ENCODE data around the gene ZNF644.

Gene ZNF644

DNA sequence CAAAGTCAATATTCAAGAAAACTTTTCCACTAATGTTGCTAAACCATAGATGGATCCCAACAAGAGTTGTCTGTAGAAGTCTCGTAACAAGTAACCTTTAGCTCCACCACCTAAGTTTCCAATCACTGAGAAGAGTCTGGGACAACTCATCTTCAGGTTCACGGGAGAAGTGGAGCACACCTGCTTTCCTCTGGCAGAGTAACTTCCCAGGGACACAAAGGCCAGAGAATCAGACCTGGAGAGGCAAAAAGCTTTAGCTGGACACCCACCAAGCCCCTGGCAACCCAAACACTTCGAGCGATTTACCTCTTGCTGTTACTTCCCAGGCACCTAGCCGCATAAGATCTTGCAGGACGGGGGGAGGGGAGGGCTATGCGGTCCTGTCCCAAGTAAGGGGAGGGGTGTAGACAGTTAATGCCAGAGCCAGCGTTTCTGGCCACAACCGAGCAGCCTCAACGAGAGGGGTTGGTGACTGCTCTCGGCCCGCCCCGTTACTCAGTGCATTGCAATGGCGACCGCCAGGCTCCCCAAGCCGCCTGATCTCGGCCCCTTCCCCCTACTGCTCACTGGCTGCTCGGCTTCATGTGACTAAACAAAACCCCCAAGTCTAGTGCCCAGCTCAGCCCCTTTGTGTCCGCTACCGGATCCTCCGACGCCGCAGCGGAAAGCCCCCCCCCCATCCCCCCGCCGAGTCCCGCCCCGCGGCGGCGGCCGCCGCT is 709 bp downstream of the ZNF644 start:
- peak; percentile 82 for DNase-seq

DNA sequence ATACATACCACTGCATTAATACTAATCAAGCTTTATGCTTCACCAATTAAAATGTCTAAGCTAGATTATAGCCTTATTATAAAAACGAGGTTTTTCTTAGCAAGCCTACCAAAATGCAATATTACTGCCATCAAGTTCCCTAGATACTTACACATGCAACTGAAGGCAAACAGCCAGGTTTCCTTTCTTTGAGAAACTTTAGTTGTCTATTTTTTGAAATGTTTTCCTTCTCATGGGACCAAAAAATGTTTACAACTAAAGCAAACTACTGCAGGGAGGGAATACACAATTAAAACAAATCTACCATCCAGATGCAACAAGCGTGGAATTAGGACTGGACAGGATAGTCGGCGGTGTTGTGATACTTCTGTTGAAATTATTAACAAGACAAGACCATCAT is 1.3 kb downstream of the ZNF644 start:
- DNase-seq, result no peak

DNA sequence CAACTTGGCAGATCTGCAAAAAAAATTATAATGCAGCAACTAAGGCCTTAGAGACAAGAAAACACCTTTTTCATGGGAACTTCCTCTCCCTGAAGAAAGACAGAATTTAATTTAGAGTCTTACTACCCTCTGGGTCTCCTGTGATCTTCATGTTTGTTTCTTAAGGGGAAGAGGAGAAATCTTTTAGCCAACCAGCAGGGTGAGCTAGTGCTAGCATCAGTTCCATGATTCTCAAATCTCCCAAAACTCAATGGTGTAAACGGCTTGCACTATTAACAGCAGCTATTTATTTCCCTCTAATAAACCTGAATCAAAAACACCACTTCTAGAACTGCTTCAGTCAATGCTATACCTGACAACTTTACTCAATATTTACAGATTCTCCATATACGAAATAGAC is 3.8 kb downstream of the ZNF644 start:
- no peak for DNase-seq

DNA sequence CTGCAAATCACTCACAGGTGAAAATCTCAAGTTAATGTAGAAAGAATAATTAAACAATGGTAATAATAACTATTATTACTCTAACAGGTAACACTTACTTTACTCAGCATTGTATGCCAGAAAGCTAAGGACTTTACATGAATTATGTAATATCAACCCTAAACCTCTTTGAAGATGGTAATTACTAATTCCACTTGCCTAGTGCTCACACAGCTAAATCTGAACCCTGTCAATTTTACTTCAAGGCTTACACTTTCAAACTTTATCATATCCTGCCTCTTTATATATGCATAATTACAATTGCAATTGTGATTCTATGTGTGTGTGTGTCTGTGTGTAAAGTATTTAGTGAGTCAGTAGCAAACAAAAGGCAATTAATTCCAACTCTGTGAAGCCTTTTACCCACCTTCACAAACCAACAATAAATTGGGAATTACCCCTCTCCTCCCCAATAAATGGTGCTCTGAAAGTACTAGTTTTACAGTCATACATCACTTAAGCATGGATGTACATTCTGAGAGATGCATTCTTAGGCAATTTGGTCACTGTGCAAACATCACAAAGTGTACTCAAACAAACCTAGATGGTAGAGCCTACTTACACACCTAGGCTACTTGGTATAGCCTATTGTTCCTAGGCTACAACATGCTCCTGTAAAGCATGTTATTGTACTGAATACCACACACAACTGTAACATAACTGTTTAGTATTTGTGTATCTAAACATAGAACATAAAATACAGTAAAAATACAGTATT is 5.9 kb downstream of the ZNF644 start:
- no peak for DNase-seq

DNA sequence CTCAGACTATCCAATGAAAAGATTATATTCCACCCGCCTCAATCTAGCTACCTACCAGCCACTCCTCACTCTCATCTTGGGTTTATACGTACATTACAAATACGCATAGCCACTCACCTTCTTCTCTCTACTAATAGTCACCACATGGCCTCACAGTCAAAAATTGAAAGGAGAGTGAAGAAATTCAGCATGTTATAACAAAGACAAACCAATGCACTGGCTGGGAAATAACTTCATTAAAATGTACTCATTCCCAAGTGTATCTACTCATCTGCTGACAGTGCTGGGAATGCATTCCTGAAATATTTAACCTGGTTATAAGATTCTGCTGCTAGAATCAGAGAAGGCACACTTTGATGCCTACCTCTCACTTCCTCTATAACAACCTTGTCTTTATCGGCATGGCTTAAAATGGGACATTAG is 6.5 kb downstream of the ZNF644 start:
- DNase-seq, result no peak

DNA sequence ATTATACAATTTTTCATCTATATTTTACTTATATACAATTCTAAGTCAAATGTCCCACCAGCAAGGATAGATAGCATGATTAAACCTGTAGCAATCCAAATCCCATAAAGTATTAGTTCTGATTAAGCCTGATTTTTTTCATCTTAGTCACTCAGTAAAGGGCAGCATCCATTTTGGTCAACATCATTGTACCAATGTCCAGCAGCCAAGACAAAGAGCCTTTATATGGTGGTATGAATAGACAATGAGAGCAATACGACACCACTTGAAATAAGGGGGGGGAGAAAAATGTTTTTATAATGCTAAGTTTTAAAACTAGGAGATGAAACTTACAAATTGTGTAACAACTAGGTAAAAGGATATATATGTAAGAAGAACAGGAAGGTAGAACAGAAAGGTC is 7.4 kb downstream of the ZNF644 start:
- DNase-seq, result no peak

DNA sequence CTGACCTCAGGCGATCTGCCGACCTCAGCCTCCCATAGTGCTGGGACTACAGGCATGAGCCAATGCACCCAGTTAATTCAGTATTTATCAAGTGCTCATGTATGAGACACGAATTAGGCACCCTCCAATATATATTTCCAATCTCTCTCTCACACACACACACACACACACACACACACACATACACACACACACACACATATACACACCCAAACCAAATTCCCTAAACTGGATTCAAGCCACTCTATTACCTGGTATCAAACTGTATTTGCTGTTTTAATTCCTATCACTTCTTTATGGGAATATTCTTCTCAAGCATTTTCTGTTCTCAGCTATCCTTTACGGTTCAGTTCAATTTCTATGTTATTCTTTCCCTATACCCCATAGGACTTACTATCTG is 8.5 kb downstream of the ZNF644 start:
- no peak for DNase-seq

DNA sequence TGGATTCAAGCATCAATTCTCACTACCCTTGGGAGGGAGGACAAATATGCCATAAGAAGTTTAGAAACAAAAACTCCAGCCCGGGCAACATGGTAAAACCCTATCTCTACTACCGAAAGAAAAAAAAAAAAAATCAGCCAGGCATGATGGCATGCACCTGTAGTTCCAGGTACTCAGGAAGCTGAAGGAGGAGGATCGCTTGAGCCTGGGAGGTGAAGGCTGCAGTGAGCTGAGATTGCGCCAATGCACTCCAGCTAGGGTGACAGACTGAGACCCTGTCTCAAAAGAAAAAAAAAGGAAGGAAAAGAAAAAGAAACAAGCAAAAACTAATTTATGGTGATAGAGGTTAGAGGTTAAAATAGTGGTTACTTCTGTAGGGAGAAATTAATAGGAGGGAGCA is 9.6 kb downstream of the ZNF644 start:
- no peak for DNase-seq

DNA sequence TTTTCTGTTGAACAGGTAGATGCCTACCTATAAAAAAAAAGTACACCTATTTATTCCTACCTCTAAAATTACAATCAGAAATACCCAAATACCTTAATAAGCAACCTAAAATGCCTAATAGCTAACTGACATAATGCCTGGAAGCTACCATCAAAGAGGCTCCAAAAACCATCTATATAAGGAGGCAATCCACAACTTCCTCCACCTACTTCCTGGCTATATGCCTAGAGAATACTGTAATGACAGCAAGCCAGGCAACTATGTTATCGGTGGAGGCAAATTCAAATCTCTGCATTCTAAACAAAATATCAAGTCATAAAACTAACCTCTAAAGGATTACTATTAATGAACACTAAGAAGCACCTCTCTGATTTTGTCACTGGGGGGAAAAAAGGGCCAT is 10.1 kb downstream of the ZNF644 start:
- no peak for DNase-seq

DNA sequence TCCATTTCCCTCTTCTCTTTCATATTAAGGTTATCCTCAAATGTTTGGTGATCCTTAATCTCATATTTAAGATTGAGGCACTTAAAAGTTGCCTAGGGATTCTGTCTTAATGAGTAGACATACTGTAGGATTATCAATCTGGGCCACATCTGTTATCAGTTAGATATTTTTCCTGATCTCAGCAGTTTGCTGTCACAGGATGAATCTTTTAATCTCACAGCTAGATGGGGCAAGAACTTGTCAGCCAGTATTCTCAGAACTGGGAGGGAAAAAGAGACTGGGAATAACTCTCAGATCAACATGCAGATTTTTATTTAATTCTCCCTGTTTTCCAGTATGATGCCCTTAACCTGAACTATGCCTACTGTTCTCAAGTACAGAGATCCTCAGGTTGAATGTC is 14.0 kb downstream of the ZNF644 start:
- DNase-seq, result no peak

DNA sequence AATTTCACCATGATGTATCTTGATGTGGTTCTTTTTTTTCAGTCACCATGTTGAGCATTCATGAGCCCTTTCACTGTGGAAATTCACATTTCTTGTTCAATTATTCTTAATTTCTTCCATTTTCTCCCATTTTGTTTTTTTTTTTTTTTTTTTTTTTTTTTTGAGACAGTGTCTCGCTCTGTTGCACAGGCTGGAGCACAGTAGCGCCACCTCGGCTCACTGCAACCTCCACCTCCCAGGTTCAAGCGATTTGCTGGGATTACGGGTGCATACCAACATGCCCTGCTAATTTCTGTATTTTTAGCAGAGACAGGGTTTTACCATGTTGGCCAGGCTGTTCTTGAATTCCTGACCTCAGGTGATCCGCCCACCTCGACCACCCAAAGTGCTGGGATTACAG is 14.7 kb downstream of the ZNF644 start:
- no peak for DNase-seq

DNA sequence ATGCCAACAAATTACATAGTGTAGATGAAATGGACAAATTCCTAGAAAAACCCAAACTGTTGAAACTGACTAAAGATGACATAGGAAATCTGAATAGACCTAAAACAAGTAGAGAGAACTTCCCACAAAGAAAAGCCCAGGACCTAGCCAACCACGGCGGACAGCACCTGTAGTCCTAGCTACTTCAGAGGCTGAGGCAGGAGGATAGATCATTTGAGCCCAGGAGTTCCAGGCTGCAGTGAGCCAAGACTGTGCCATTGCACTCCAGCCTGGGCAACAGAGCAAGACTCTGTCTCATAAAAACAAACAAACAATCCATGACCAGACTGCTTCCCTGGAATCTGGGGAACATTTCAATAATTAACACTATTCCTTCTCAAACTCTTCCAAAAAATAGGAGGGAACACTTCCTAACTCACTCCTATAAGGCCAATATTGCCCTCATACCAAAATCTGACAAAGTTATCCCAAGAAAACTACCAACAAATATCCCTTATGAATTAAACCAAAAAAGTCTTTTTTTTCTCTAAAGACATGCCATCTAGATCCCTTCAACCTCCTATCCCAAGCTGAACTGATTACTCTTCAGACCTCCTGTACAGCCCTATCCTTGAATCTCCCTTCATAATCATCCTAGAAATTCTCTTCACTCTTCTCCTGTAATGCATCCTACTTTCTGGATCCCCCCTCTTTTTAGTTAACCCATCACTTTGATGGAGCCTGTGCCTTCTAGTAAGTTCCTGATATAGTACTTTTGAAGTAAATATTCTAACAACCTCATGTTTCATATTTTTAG is 15.5 kb downstream of the ZNF644 start:
- DNase-seq, result no peak

DNA sequence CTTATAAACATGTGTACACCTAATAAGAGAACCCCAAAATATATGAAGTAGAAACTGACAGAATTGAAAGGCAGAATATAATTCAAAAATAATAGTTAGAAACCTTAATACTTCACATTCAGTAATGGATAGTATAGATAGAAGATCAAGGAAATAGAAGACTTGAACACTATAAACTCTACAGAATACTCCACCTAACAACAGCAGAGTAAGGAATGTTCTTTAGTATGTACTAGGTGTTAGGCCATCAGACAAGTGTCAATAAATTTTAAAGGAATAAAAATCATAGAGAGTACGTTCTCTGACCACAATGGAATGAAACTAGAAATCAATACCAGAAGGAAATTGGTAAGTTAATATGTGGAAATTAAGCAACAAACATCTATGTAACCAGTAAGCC is 16.6 kb downstream of the ZNF644 start:
- DNase-seq, result no peak

DNA sequence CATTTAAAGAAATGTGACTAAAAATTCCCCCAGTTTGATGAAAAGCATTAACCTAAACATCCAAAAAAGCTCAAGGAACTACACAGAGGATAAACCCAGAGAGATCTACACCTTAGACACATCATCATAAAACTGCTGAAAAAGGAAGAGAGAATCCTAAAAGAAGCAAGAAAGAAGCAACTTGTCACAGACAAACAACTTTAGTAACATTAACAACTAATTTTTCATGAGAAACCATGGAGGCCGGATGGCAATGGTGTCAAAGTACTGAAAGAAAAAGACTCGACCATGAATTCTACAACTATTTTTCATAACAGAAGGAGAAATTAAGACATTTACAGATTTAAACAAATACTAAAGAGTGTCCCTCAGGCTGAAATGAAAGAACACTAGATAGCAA is 17.7 kb downstream of the ZNF644 start:
- no peak for DNase-seq

DNA sequence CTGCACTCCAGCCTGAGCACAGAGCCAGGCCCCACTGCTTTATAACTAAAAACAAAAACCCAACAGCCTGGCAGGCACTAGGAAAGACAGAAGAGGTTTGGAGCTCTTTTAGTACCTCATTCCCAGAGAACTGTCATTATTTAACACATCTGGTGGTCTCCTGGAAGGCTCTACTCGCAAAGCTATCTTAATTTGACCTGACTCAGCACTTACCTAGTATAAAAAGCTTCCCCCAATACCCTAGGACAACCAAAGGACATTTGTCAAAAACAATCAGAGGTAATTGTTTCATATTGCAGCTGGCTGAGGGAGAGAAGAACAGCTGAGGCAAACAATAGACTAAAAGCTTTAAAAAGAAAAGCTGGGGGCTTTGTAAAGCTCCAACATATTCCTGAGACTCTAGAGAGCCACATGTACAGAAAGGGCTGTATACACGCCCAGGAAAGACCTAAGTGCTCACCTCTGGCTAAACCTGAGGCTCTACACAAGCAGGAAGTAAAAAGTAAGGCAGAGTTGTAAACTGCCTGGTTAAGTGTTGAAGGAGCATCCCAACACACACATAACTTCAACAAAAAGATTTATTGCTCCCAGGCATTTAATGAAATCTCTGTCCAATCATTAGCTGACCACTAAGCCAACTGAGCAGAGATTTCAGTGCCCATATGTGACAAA is 25.0 kb downstream of the ZNF644 start:
- DNase-seq, result no peak

DNA sequence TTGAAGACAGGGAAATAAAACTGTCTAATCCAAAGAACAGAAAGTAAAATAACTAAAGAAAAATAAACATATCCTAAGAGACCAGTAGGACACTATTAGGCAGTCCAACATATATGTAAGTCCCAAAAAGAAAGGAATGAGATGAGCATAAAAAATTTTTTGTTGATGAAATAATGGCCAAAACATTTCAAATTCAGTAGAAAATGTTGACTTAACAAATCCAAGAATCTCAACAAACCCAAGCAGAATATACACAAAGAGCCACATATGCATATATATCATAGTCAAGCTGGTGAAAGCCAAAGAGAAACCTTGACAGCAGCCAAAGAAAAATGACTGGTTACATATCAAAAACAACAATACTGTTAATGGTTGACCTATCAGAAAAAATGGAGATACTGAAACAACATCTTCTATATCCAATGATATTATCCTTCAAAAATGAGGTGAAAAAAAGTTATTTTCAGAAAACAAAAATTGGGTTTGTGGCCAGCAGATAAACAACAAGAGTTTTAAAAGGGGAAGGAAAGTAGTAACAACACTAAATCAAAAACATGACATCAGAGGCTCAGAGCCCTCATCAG is 26.4 kb downstream of the ZNF644 start:
- DNase-seq, result no peak

DNA sequence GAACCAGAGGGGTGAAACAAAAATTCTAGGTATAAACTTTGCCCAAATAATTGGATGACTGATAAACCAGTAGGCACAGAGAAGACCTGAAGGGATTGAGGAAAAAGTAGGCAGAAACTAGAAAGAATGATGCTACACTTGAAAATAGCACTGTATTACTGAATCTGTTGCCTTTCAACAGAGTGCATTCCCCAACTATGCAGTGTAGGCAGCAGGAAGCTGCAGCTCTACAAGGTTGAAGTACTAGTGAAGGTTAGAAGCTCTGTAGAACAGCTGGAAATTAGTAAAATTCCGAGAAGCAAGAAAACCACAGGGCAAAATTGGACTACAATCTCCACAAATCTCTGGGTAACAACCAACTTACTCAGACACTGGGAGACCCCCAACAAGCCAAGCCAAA is 27.4 kb downstream of the ZNF644 start:
- no peak for DNase-seq

DNA sequence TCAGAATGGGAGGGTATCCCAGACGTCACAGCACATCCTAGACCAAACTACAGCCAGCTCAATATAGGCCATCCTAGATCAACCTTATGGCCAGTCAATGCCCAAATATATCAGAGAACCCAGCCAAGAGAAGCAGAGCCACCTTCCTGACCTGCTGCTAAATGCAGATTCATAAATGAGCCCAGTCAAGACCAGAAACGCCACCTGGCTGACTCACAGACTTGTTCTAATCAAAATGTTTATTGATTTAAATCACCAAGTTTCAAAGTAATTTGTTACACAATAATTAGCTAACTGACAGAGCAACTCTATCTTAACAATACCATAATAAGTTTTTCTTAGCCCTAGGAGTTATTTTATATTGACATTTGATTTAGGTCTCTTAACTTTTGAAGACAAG is 28.6 kb downstream of the ZNF644 start:
- no peak for DNase-seq

DNA sequence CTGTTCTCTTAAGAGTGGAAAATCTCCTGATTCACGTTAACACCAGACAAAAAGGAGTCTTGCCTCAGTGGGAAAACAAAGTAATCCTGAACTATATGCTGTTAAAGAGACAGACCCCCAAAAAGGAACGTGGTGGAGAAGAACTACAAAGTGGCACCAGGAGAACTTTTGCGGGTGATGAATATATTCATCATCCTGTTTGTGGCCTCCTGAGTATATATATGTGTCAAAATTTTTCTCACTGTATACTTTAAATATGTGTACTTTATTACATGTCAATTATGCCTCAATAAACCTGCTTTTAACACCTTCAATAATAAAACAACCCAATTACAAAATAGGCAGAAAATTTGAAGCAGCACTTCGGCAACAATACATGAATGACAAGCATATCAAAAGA is 31.1 kb downstream of the ZNF644 start:
- no peak for DNase-seq

DNA sequence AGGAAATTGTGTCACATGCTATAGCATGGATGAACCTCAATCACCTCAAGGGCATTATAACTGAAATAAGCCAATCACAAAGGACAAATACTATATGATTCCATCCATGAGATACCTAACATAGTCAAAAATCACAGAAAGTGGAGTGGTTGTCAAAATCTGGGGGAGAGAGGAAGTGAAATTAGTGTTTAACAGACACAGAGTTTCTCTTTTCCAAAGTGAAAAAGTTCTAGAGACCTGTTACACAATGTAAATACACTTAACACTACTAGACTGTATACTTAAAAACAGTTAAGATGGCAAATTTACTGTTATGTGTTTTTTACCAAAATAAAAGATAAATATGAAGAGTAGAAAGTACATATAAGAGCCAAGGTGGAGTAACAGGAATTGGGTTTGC is 31.8 kb downstream of the ZNF644 start:
- DNase-seq, result no peak

DNA sequence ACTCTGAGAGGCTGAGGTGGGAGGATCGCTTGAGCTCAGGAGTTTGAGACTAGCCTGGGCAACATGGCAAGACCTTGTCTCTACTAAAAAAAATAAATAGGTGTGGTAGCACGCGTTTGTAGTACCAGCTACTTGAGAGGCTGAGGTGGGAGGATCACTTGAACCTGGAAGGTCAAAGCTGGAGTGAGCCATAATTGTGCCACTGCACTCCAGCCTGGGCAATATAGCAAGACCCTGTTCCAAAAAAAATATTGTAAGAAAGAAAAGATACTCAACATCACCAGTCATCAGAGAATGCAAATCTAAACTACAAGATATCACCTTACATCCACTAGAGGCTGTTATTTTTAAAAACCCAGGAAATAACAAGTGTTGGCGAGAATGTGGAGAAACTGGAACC is 32.5 kb downstream of the ZNF644 start:
- DNase-seq, result no peak

DNA sequence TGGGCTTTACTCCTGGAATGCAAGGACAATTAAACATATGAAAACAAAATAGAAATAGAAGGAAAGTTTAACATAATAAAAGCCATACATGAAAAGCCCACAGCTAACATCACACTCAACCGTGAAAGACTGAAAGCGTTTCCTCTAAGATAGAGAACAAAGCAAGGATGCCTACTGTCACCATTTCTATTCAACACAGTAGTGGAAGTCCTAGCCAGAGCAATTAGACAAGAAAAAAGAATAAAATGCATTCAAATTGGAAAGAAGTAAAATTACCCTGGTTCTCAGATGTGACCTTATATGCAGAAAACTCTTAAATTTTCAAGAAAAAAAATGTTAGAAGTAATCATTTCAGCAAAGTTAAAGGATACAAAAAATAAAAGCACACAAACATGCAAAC is 34.0 kb downstream of the ZNF644 start:
- no peak for DNase-seq

DNA sequence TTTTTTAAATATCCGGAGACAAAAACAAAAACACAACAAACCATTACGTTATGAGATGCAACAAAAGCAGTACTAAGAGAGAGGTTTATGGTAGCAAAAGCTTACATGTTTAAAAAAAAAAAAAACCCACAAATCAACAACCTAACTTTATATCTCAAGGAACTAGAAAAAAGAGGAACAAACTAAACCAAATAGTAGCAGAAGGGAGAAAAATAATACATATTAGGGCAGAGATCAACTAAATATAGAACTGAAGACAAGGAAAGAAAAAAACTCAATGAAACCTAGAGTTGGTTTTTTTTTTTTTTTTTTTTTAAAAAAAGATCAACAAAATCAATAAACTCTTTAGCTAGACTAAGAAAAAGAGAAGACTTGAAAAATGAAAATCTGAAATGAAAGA is 34.9 kb downstream of the ZNF644 start:
- no peak for DNase-seq
